NT2/D1 (cell line): Measurements from ENCODE around the gene G2E3.

Experiments
- DNase-seq: peaks from one replicate; pipeline ENCODE4 v3.0.0-alpha.2; 2011; ENCODE audit warnings: low read depth, low spot score
- H3K27me3 ChIP-seq: 2 replicates; pipeline ENCODE4 v1.6.0; 2011; ENCODE audit warnings: mild to moderate bottlenecking; ENCODE audit not compliant: insufficient read length, insufficient read depth
- H3K36me3 ChIP-seq: 2 replicates; pipeline ENCODE4 v1.6.1; 2011; ENCODE audit warnings: mild to moderate bottlenecking, low read length, mixed read lengths; ENCODE audit not compliant: insufficient read depth, insufficient read length
- H3K4me1 ChIP-seq: 2 replicates; pipeline ENCODE4 v1.5.1; 2011; ENCODE audit not compliant: insufficient read depth, insufficient read length
- H3K4me3 ChIP-seq: 2 replicates; pipeline ENCODE4 v1.5.1; 2011; ENCODE audit warnings: low read depth; ENCODE audit not compliant: insufficient read length
- H3K9ac ChIP-seq: 2 replicates; pipeline ENCODE4 v1.6.0; 2011; ENCODE audit warnings: low read depth; ENCODE audit not compliant: insufficient read length
- H3K9me3 ChIP-seq: 2 replicates; pipeline ENCODE4 v1.5.1; 2011; ENCODE audit warnings: mild to moderate bottlenecking, low read length; ENCODE audit not compliant: insufficient read depth
- SUZ12 ChIP-seq: IDR thresholded peaks from 2 replicates; pipeline ENCODE4 v1.6.1; 2011; ENCODE audit not compliant: insufficient read length, insufficient read depth; ENCODE audit errors: extremely low read depth
- YY1 ChIP-seq: IDR thresholded peaks from 2 replicates; pipeline ENCODE4 v1.6.1; 2011; ENCODE audit not compliant: insufficient read length, insufficient read depth
- ZNF274 ChIP-seq: IDR thresholded peaks from 2 replicates; pipeline ENCODE4 v1.6.1; 2011; ENCODE audit warnings: mild to moderate bottlenecking, low read depth, low read length

The G2E3 gene

DNA sequence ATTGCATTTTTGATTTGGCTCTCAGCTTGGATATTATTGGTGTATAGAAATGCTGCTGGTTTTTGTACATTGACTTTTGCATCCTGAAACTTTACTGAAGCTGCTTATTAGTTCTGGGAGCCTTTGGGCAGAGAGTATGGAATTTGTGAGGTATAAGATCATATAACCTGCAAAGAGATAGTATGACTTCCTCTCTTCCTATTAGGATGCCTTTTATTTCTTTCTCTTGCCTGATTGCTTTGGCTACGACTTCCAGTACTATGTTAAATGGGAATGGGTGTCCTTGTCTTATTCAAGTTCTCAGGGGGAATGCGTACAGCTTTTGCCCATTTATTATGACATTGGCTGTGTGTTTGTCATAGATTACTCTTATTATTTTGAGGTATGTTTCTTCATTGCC, 86.6 kb downstream of the G2E3 start:
- Histone ChIP-seq H3K9ac (no peak overlapping the region), H3K4me1 (no peaks in the 10 kb centered on the region), H3K9me3 (peaks cover 22% of the 10 kb centered on the region), H3K27me3 (no peaks in the 10 kb centered on the region), H3K36me3 (peaks cover 41% of the 10 kb centered on the region), H3K4me3 (no peak overlapping the region)
- DNase-seq, result no peak
- TF ChIP-seq ZNF274 (no peak), YY1 (no peak), SUZ12 (no peak)

DNA sequence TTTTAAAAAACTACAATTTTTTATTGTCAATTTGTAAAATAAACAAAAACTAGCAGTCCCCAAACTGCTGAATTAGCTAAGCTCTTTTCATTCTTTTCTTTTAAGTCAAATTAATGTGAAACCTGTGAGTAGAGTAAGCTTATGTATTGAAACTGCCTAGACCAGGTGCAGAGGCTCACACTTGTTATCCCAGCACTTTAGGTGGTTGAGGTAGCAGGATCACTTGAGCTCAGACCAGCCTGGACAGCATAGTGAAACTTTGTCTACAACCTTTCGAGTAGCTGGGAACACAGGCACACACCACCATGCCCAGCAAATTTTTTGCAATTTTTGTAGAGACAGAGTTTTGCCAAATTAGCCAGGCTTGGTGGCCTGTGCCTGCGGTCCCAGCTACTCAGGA, 89.5 kb downstream of the G2E3 start:
- Histone ChIP-seq H3K27me3 (no peaks in the 10 kb centered on the region), H3K36me3 (peaks cover 54% of the 10 kb centered on the region), H3K9me3 (peaks cover 15% of the 10 kb centered on the region), H3K4me3 (no peak overlapping the region), H3K4me1 (no peaks in the 10 kb centered on the region), H3K9ac (no peak overlapping the region)
- no peak for DNase-seq
- TF ChIP-seq SUZ12 (no peak), YY1 (no peak), ZNF274 (no peak)

DNA sequence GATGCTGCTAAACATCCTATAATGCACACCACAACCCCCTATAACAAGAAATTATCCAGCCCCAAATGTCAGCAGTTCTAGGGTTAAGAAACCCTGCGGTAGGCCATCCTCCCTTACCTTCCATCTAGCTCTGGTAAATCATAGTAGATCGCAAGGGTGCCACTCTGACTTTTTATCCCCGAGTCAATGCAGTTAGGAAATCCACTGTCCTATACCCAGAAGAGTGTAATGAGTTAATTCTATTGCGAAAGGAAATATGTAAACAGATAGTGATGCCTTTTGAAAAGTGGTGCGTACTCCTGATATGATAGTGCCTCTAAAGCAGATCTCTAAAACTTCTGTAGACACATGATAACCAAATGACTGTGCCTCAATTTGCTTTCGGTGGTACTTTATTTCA, 93.0 kb downstream of the G2E3 start:
- TF ChIP-seq YY1, result no peak
- no peak for TF ChIP-seq ZNF274
- TF ChIP-seq SUZ12, result no peak
- no peak overlapping the region for H3K4me3 ChIP-seq
- no peaks in the 10 kb centered on the region for H3K4me1 ChIP-seq
- no peak for DNase-seq
- no peak overlapping the region for H3K9ac ChIP-seq
- H3K36me3 ChIP-seq, result peaks cover 72% of the 10 kb centered on the region
- H3K27me3 ChIP-seq, result no peaks in the 10 kb centered on the region
- H3K9me3 ChIP-seq, result no peaks in the 10 kb centered on the region

DNA sequence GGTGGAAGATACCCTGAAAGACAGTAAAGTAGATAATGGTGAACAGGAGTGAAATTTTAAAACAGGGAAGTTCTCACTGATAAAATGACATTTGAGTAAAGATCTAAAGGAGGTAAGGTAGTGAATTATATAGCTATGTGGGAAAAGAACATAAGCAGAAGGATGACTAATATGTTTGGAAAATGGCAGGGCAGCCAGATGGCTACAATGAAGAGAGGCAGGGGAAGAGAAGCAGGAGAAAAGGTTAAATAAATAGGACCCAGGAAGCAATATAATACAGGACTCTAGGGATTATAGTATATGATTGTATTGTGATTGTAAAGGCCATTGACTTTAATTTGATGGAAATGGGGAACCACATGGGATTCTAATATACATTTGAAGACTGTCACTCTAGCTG, 96.2 kb downstream of the G2E3 start:
- H3K9me3 ChIP-seq, result no peaks in the 10 kb centered on the region
- H3K36me3 ChIP-seq, result peaks cover 68% of the 10 kb centered on the region
- no peaks in the 10 kb centered on the region for H3K27me3 ChIP-seq
- H3K4me3 ChIP-seq, result no peak overlapping the region
- TF ChIP-seq ZNF274, result no peak
- TF ChIP-seq YY1, result no peak
- TF ChIP-seq SUZ12, result no peak
- DNase-seq, result no peak
- H3K4me1 ChIP-seq, result no peaks in the 10 kb centered on the region
- H3K9ac ChIP-seq, result no peak overlapping the region

DNA sequence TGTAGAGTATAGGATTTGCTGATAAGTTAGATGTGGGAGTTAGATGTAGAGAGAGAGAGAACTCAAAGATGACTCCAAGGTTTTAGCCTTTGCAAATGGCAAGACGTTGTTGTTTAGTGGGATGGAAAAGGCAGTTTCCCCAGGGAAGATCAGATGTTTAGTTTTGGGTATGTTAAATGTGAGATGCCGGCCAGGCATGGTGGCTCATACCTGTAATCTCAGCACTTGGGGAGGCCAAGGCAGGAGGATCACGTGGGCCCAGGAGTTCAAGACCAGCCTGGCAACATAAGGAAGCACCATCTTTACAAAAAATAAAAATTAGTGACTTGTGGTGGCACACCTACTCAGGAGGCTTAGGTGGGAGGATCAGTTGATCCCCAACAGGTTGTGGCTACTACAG, 96.7 kb downstream of the G2E3 start:
- no peaks in the 10 kb centered on the region for H3K9me3 ChIP-seq
- no peaks in the 10 kb centered on the region for H3K4me1 ChIP-seq
- H3K27me3 ChIP-seq, result no peaks in the 10 kb centered on the region
- no peak overlapping the region for H3K9ac ChIP-seq
- peaks cover 65% of the 10 kb centered on the region for H3K36me3 ChIP-seq
- TF ChIP-seq ZNF274 (no peak), YY1 (no peak), SUZ12 (no peak)
- DNase-seq, result no peak
- no peak overlapping the region for H3K4me3 ChIP-seq

DNA sequence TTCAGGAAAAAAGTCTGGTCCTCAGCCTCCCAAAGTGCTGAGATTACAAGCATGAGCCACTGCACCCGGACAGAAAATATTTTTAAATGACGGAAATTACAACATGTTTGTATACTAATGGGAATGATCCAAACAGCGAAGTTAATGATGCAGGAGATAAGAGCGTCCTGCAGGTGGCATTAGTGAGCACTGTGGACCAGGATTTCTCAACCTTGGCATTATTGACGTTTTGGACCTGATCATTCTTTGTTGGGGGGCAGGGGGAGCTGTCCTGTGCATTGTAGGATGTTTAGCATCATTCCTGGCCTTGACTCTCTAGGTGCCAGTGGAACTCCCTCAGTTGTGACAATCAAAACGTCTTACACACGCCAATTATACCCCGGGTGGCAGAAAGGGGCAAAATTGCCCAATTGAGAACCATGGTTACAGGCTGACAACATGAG, 97.3 kb downstream of the G2E3 start:
- peaks cover 61% of the 10 kb centered on the region for H3K36me3 ChIP-seq
- H3K4me3 ChIP-seq, result no peak overlapping the region
- no peaks in the 10 kb centered on the region for H3K27me3 ChIP-seq
- H3K9ac ChIP-seq, result no peak overlapping the region
- DNase-seq, result no peak
- H3K9me3 ChIP-seq, result no peaks in the 10 kb centered on the region
- TF ChIP-seq ZNF274, result no peak
- no peak for TF ChIP-seq YY1
- no peak for TF ChIP-seq SUZ12
- H3K4me1 ChIP-seq, result no peaks in the 10 kb centered on the region

DNA sequence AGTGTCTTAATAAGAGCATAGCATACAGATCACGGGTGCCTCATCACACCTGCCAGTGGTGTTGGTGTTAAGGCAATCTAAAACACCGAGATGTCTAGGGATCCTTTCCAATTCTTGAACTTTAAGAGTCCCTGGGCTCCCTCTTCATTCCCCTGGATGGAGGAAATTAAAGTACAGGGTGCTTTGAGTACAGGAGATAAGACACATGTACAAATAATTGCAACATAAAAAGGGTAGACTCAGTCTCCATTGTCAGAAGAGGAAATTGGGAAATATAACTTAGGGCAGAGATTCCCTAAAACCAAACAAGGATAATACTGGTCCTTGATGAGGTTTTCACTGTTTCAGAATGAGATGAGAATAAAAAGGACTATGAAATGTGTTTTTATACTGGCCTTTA, 98.1 kb downstream of the G2E3 start:
- Histone ChIP-seq H3K9me3 (no peaks in the 10 kb centered on the region), H3K36me3 (peaks cover 53% of the 10 kb centered on the region), H3K4me1 (no peaks in the 10 kb centered on the region), H3K4me3 (no peak overlapping the region), H3K9ac (no peak overlapping the region), H3K27me3 (no peaks in the 10 kb centered on the region)
- TF ChIP-seq ZNF274, result no peak
- TF ChIP-seq SUZ12, result no peak
- no peak for TF ChIP-seq YY1
- no peak for DNase-seq

DNA sequence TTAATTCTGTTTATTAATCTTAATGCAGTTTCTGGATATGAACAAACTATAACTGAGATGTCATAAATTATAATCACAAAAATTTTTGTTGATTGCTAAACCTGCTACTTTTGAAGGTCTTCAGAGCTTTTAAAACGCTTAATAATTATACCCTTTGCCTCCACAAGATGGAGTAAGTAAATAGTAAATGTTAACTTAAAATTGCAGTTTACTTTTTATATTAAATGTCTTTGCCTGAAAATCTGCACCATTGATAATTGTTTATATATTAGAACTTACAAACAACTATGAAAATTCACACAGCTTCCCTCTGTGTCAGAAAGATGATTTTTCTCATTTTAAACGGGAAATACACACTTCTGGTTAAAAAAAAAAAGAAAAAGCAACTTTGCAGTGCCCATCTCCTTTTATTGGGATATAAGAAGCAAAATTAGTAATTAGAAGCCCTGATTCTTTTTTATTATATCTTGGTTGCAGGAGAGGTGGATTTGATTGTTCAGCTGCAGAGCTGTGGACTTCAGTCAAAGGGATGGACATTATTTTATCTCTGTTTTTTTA, 98.7 kb downstream of the G2E3 start:
- Histone ChIP-seq H3K4me1 (no peaks in the 10 kb centered on the region), H3K9ac (no peak overlapping the region), H3K4me3 (no peak overlapping the region), H3K27me3 (no peaks in the 10 kb centered on the region), H3K36me3 (peaks cover 49% of the 10 kb centered on the region), H3K9me3 (no peaks in the 10 kb centered on the region)
- DNase-seq, result no peak
- TF ChIP-seq SUZ12, result no peak
- TF ChIP-seq ZNF274, result no peak
- no peak for TF ChIP-seq YY1
